Loucy (cell line): Measurements from ENCODE around the gene MOGAT1.

ENCODE experiments used
- EZH2phosphoT487 ChIP-seq: fragments of 200-600 bp; IDR thresholded peaks from 2 replicates; pipeline ENCODE4 v1.6.1; 2018; ENCODE audit warnings: antibody characterized with exemption, mild to moderate bottlenecking, moderate library complexity, borderline replicate concordance
- TF ChIP-seq, protein P1 (sequence below): fragments of 200-600 bp; sonication (generic); conservative IDR thresholded peaks from 2 replicates; pipeline ENCODE4 v1.5.1; 2014; ENCODE audit warnings: mild to moderate bottlenecking, antibody characterized with exemption, low read length

- TF ChIP-seq, protein P1, sequence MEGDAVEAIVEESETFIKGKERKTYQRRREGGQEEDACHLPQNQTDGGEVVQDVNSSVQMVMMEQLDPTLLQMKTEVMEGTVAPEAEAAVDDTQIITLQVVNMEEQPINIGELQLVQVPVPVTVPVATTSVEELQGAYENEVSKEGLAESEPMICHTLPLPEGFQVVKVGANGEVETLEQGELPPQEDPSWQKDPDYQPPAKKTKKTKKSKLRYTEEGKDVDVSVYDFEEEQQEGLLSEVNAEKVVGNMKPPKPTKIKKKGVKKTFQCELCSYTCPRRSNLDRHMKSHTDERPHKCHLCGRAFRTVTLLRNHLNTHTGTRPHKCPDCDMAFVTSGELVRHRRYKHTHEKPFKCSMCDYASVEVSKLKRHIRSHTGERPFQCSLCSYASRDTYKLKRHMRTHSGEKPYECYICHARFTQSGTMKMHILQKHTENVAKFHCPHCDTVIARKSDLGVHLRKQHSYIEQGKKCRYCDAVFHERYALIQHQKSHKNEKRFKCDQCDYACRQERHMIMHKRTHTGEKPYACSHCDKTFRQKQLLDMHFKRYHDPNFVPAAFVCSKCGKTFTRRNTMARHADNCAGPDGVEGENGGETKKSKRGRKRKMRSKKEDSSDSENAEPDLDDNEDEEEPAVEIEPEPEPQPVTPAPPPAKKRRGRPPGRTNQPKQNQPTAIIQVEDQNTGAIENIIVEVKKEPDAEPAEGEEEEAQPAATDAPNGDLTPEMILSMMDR, result no peak
- TF ChIP-seq EZH2phosphoT487, result no peak
These were observed 76.2 kb downstream of the MOGAT1 start for GRCh38 chr2:222747526-222748160.
